IMR-90 (cell line): ENCODE data around the gene P3H1.

ENCODE experiments used
- CEBPB ChIP-seq: IDR thresholded peaks from 2 replicates; pipeline ENCODE4 v1.6.1; 2012; ENCODE audit warnings: low read depth, low read length, improper control_type of control experiment
- CHD1 ChIP-seq: IDR thresholded peaks from 2 replicates; pipeline ENCODE4 v1.6.1; 2012; ENCODE audit warnings: low read depth, low read length, improper control_type of control experiment
- FOS ChIP-seq: fragments of 150-350 bp; IDR thresholded peaks from 2 replicates; pipeline ENCODE4 v1.6.1; 2016; ENCODE audit warnings: low read depth, low read length
- POLR2A ChIP-seq: IDR thresholded peaks from 2 replicates; pipeline ENCODE4 v1.6.1; 2012; ENCODE audit warnings: mild to moderate bottlenecking, low read depth, low read length
- RCOR1 ChIP-seq: IDR thresholded peaks from 2 replicates; pipeline ENCODE4 v1.6.1; 2012; ENCODE audit warnings: mild to moderate bottlenecking, low read length, improper control_type of control experiment; ENCODE audit not compliant: insufficient replicate concordance
- TF ChIP-seq, protein P1 (sequence below): conservative IDR thresholded peaks from 2 replicates; pipeline ENCODE4 v1.5.1; 2012; ENCODE audit warnings: mild to moderate bottlenecking, low read depth, low read length, improper control_type of control experiment

DNA sequence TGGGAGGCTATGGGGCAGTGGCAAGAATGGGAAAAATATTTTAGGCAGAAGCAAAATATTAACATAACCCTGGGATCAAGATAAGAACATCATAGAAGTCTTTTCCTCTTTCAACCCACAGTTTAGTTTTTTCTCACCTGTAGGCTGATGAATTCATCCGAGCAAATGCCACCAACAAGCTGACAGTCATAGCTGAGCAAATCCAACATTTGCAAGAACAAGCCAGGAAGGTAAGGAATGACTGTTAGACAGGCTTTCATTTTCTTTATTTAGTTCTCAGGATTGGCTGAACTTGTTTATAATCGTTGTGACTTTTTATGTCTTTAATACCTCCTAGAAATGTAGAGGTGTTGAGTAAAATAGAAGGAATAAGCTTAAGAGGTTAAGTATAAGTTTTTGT is 6.6 kb upstream of the P3H1 start:
- TF ChIP-seq POLR2A (no peak), RCOR1 (no peak), FOS (no peak), CHD1 (no peak), CEBPB (no peak)
- TF ChIP-seq, protein P1, sequence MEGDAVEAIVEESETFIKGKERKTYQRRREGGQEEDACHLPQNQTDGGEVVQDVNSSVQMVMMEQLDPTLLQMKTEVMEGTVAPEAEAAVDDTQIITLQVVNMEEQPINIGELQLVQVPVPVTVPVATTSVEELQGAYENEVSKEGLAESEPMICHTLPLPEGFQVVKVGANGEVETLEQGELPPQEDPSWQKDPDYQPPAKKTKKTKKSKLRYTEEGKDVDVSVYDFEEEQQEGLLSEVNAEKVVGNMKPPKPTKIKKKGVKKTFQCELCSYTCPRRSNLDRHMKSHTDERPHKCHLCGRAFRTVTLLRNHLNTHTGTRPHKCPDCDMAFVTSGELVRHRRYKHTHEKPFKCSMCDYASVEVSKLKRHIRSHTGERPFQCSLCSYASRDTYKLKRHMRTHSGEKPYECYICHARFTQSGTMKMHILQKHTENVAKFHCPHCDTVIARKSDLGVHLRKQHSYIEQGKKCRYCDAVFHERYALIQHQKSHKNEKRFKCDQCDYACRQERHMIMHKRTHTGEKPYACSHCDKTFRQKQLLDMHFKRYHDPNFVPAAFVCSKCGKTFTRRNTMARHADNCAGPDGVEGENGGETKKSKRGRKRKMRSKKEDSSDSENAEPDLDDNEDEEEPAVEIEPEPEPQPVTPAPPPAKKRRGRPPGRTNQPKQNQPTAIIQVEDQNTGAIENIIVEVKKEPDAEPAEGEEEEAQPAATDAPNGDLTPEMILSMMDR, result no peak
